ENCODE measurements around the gene SUMF1.

SUMF1 gene

DNA sequence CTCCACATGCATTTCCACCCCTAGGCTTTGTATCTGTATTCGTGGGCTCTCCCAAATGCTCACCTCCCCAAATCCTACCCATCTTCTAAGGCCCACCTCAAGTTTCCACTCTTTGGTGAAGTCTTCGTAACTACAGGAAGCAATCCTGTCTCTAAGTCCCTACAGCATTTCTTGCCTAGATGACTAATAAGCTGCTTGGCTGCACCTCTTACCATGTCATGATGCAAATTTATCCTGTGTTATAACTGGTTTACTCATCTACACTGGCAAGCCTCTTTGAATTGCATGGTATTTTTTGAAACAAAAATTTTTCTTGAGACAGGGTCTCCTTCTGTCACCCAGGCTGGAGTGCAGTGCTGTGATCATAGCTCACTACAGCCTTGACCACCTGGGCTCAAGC, 90.6 kb downstream of the SUMF1 start:
- no peak for DNase-seq

- no peak for DNase-seq
Measured at GRCh38 chr3:4375911-4376310, 91.2 kb downstream of the SUMF1 start.

GRCh38 chr3:4373669-4374068, 93.4 kb downstream of the SUMF1 start:
- no peak for DNase-seq

DNA sequence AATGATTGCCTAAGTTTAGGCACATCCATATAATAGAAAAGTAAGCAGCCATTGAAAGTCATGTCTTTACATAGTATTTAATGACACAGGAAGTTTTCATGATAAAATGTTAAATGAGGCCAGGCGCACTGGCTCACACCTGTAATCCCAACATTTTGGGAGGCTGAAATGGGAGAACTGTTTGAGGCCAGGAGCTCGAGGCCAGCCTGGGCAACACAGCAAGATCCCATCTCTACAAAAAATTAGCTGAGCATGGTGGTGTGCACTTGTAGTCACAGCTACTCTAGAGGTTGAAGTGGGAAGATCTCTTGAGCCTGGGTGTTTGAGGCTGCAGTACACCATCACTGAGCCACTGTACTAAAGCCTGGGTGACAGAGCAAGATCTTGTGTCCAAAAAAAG, 104.5 kb downstream of the SUMF1 start:
- DNase-seq: no peak

DNA sequence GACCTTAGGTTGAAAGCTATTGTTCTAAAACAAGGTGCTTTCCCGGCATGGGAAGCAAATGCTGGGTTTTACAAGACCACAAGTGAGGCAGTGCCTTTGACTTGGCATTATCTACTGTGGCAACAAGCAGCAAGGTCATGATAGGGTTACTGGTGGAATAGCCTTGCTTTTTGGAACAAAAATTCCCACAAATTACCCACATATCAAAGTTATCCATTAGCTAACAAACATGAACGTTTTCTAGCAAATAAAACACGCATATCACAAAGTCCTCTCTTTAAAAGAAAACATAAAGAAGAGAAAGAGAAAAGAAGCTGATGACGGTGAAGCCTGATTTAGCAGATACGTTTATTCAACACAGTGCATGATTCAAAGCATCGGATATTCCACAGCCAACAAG, 106.3 kb downstream of the SUMF1 start:
- no peak for DNase-seq

GRCh38 chr3:4359805-4360502, 107.1 kb downstream of the SUMF1 start:
- DNase-seq: no peak

DNA sequence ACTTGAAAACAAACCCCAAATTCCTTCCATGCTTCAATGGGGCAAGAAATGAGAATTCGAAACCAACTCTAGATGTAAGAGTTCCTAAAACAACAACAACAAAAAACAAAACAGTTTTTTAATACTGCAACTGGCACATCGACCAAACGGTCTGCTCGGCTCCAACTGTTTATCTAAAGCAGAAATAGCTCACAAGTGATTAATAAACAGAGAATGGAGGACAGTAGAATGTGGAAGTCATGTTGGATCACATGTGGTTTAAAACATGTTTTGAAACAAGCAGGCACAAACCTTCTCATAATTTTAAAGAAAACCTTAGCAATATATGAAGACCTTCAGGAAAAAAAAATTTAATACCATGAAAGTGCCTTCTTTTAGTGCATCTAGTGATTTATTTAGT, 108.8 kb downstream of the SUMF1 start:
- no peak for DNase-seq

DNA sequence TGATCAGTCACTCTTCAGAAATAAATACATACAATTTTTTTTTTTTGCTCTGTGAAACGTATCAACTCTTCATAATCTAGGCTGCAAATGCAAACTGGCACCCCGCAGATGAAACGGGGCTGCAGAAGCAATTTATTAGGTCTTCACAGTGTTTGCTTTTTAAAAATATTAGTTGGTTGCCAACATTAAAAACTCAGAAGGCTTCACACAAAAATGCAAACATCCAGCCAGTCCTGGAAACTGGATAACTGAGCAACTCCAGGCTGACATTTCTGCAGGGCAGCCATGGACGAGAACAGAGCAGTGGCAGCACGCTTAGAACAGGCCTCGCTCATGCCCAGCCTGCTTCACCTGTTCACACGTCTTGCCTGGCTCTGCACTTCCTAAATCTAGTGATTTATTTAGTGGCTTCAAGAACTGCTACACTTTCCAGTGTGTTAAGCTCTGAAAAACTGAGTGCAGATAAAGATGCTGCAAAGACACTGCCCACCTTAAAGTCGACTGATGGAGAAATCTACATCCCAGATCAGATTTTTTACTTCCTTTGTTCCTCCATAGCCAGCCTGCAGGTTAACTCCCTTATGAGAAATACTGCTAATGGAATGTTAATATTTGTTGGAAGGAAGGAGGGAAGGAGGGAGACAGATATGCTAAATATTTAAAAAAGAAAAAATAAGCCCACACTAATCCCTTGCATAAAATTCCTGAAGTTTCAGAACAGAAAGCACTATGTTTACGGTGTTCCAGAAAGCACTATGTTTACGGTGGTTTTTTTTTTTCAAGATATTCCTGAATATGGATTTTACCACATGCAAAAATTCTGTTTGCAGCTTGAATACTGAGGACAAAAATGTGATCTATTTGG, 110.3 kb downstream of the SUMF1 start:
- no peak for DNase-seq

GRCh38 chr3:4356220-4356540, 110.9 kb downstream of the SUMF1 start:
- DNase-seq: no peak

- DNase-seq: no peak
Measured at GRCh38 chr3:4355401-4356219, 111.5 kb downstream of the SUMF1 start.

DNA sequence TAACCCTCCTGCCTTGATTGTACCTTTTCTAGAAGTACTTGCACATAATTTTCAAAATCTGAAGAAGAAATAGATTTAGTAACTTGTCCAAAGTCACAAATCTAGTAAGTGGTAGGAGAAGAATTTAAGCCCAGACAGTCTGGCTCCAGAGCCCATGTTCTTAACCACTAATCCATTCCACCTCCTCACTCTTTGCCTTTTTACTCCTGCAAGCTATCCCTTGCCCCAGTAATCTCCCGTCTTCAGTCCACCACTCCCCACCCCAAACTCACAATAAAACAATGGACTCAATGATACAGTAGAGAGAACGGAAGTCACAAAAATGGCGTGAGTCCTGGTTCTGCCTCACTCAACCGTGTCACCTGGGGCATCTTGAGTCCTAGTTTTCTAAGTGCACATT, 115.2 kb downstream of the SUMF1 start:
- no peak for DNase-seq

- DNase-seq: no peak
Measured at GRCh38 chr3:4351164-4351855, 115.8 kb downstream of the SUMF1 start.

DNA sequence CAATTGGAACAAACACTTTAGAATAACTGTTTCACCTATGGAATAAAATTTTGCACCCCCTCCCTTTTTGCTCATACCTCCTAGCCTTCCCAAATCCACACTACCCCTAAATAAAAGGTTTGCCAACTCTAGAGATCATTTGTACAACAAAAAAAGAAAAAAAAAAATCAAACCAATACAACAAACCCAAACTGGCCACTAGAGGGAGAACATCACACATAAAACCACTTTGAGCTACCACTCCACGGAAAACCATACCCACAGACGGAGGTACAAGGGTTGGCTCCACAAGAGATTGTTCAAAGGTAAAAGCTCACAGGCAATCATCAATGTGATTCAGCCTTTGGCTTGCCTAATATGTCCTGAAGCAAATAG, 116.3 kb downstream of the SUMF1 start:
- peak; percentile 31 for DNase-seq

DNA sequence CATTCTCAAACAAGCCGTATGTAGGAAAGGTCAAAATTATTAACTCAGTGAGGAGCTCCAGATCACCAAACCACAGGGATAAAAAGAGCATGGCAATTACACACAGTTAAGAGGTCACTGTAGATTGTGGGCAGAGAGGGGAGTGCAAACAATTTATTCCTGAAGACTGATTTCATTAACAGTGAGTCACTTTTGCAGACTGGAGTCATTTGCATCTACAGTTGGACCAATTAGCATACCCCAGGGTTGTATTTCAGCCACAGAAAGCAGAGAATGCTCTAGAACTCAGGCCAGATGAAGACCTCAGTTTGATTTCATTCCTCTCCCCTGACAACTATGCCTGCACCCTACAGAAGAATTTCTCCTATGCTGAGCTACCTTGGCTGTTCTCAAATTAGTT, 123.8 kb downstream of the SUMF1 start:
- DNase-seq: no peak

GRCh38 chr3:4341336-4341675, 125.8 kb downstream of the SUMF1 start:
- no peak for DNase-seq

DNA sequence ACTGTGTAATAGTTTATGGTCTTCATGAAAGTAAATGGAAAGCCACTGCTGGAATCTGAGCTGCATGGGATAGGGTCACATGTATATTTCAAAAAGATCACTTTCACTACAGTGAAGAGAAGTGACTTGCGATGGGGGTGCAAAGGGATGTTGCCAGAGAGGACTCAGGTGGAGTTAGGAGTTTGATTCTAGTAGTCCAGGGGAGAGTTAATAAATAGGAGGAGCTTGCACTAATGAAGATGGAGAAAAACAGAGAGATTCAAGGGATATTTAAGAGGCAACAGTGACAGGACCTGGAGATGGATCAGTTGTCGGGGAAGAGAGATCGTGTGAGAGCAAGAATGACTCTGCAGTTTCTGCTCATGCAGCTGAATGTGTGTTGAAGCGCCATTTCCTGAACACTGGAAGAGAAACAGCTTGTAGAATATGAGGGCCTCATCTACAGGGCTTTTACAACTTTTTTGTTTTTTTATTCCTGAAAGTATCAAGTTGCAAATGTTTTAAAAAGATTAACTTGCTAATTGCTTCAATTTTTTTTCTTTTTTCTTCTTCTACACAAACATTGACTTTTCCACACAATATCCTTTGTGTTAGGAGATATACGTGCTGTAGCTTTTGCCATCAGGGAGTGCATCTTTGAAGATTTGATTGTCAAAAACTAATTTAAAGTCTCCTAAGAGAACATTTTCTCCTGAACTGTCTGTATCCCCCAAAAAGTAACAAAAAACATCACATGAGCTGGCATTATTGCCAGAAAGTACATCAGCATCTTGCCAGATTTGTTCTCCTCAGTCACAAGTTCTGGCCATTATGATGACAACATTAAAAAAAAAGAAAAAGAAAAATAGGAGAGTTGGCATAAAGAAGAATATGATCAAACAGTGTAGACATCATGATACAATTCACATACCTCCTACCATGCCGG, 126.4 kb downstream of the SUMF1 start:
- no peak for DNase-seq

DNA sequence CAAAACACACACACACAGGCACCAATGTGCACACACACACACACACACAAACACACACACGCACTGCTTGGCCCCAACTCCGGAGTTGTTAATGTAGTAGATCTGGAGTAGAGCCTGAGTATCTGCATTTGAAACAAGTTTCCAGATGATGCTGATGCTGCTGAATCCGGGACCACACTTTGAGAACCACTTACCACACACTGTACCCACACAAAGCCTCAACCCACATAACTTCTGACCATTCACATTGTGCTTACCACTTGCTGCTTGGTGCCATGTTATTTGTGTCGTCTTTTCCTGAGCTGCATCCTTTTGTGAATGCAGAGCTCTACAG, 127.0 kb downstream of the SUMF1 start:
- DNase-seq: no peak

DNA sequence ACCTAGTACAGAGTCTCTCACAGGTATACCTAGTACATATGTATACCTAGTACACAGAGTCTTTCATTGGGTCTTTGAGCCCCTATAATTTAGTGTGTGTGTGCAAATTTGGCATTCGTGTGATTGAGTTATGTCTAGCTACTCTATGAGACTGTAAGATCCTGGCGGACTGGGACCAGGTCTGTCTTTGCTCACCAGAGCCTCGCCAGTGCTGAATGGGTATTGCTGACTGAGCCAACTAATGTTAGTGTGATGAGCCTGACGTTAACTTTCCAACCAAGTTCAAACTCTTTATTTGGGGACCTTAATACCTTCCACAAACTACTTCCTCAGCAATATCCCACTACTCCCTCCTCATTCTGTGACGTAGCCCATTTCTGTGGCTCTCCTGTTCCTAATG, 128.3 kb downstream of the SUMF1 start:
- no peak for DNase-seq

DNA sequence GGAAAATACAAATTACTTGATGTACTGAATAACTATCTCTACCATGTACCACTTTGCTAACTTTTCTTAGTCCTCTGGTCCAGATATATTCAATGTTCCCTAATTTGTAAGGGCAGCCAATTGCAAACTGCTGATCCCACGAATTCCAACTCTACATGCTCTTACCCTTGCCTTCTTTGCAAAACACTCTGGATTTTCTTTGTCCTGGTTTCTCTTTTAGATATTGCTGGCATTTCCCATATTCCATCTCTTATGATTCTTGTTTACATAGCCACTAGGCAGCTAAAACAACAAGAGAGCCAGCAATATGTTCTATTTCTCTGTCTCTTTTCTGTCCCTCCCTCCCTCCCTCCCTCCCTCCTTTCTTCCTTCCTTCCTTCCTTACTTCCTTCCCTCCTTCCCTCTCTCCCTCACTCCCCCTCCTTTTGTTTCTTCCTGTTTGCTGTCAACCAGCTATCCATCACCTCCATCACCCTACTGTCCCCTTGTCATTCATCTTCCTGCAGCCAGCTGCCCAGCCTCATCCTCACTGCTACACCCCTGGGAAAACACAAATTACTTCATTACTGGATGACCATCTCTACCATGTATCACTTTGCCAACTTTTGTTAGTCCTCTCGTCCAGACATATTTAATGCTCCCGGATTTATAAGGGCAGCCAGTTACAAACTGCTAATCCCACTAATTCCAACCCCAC, 130.1 kb downstream of the SUMF1 start:
- DNase-seq: no peak

DNA sequence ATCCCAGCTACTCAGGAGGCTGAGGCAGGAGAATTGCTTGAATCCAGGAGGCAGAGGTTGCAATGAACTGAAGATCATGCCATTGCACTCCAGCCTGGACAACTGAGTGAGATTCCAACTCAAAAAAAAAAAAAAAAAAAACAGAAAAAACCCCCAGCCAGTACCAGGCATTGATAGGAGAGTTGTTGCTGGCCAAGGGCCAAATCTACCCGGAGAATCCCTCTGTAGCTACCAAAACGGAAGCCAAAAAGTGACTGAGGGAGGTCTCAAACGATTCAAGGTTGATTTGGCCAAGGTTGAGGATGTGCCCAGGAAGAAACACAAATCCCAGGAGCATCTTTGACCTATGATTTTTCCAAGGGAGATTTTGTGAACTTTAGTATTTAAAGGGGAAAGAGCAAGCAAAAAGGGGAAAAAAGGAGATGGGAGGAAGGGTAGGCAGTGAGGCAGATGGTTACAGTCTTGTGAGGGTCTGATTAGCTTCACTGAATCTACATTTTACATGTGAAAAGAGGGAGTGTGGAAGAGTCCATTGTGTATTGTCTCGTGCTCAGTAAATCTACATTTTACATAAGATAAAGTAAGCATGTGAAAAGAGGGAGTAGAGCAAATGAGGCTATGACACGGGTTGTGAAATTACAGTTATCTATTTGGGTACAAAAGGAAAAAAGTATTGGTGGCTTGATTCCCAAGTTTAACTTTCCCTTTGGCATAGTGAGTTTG, 131.1 kb downstream of the SUMF1 start:
- no peak for DNase-seq

DNA sequence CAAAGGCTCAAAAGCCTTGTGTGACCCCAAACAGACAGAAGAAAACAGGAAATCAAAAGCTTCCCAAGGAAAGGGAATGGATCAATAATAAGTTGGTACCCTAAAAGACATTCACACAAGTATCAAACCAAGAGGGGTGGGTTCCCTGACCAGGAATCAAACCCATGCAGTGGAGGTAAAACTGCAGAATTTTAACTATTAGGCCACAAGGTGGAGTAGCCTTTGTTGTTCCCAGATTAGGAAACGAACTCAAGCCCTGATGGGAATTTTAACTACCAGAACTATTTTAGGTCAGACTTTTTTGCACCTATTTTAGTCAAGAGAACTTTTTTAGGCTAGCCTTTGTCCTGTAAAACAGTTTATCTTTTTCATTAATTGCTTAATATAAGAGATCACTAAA, 132.5 kb downstream of the SUMF1 start:
- DNase-seq: no peak

Data from effector CD4-positive, alpha-beta T cell (primary cell).